Transverse colon (tissue), 4 donors: ENCODE results near the gene PLAAT1.

ENCODE experiments used
- EP300 ChIP-seq: sonication (generic); formaldehyde crosslinking; IDR thresholded peaks from one replicate; pipeline ENCODE4 v1.6.1; 2017; ENCODE audit warnings: antibody characterized with exemption, low read depth
- POLR2A ChIP-seq: fragments of 450-650 bp; IDR thresholded peaks from one replicate; pipeline ENCODE4 v1.6.1; 2016; ENCODE audit warnings: antibody characterized with exemption, mild to moderate bottlenecking, moderate library complexity
- POLR2AphosphoS5 ChIP-seq, 3 donors: sonication (generic); formaldehyde crosslinking; IDR thresholded peaks; one replicate each; pipeline ENCODE4 v1.6.1; 2016; ENCODE audit warnings: antibody characterized with exemption in 3 of 3
- TF ChIP-seq, protein P1 (sequence below), 5 experiments: fragments of 200-600 bp in 3 of 5; fragments of 450-650 bp in 2 of 5; sonication (generic) in 3 of 5; IDR thresholded peaks; 1 replicate in 2 of 5; 2 replicates in 3 of 5; pipeline ENCODE4 v1.5.1; 2016 to 2017; ENCODE audit warnings: antibody characterized with exemption in 5 of 5, inconsistent platforms in 3 of 5, mild to moderate bottlenecking in 2 of 5, moderate library complexity in 1 of 5

DNA sequence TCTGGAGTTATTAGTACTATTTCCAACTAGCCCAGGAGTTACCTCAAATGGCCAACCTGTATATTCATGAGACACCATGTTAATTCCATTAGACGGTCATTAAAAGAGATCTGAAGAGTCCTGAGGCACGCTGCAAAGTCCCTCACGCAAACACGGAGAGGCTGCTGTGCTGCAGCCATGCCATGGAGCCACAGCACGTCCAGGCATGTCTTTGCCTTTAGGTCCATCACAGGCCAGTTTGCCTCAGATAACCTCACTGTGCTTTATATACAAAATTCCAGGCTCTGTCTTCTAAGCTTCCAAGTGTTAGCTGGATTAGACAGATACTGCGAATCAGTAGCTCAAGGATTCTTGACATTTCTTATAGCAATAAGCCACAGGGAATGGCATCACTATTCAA, 9.8 kb upstream of the PLAAT1 start:
- TF ChIP-seq POLR2A: no peak
- TF ChIP-seq POLR2AphosphoS5 (IDR thresholded peaks at IDR 0.05): no peak
- TF ChIP-seq, protein P1, sequence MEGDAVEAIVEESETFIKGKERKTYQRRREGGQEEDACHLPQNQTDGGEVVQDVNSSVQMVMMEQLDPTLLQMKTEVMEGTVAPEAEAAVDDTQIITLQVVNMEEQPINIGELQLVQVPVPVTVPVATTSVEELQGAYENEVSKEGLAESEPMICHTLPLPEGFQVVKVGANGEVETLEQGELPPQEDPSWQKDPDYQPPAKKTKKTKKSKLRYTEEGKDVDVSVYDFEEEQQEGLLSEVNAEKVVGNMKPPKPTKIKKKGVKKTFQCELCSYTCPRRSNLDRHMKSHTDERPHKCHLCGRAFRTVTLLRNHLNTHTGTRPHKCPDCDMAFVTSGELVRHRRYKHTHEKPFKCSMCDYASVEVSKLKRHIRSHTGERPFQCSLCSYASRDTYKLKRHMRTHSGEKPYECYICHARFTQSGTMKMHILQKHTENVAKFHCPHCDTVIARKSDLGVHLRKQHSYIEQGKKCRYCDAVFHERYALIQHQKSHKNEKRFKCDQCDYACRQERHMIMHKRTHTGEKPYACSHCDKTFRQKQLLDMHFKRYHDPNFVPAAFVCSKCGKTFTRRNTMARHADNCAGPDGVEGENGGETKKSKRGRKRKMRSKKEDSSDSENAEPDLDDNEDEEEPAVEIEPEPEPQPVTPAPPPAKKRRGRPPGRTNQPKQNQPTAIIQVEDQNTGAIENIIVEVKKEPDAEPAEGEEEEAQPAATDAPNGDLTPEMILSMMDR (IDR thresholded peaks at IDR 0.05): no peak
- no peak for TF ChIP-seq EP300
